HCT116 (cell line): ENCODE data around the gene GNAI3. TPM values are rescaled to one million over a fixed set of nuclear protein-coding genes. Genes with fewer than 3 reads are reported as not detected.

Source experiments
- ATAC-seq: fragments of 200-7000 bp; cut with Tn5 transposase; 2 replicates; pipeline ENCODE4 v1.9.1; 2020; ENCODE audit warnings: mild to moderate bottlenecking, moderate library complexity
- BruUV-seq: library from RNA; stranded (reverse); fragments of 400-500 nt; replicated peaks from 2 replicates; lab custom pipeline; 2021; lab: Mats Ljungman, UMichigan
- CTCF ChIA-PET: fragments of 300-600 bp; sonication (Branson Sonifier 250); formaldehyde crosslinking; loops from one replicate; lab custom pipeline; 2021; ENCODE audit warnings: antibody characterized with exemption; lab: Charles Lee
- POLR2A ChIA-PET: fragments of 300-600, 350-600 bp; sonication (Branson Sonifier 250); formaldehyde crosslinking; loops from one replicate; lab custom pipeline; 2021; ENCODE audit warnings: antibody characterized with exemption; lab: Charles Lee
- RAD21 ChIA-PET, 2 experiments: fragments of 300-600 bp; sonication (Branson Sonifier 250); formaldehyde crosslinking; loops; one replicate each; lab custom pipeline; 2023; ENCODE audit warnings: low total read pairs in 2 of 2; ENCODE audit not compliant: uncharacterized antibody in 2 of 2, unreplicated experiment in 2 of 2, low non-redundant PET in 1 of 2; lab: Charles Lee
- DNase-seq: peaks from one replicate; pipeline ENCODE4 v3.0.0-alpha.2; 2010; ENCODE audit warnings: low read depth, low spot score
- H2AFZ ChIP-seq: fragments of 200-600 bp; shearing (Covaris generic), sonication (generic); 2 replicates; pipeline ENCODE4 v1.6.1; 2017; ENCODE audit warnings: low read depth, mixed run types, mixed read lengths, antibody characterized with exemption, low read length; ENCODE audit not compliant: poor library complexity, severe bottlenecking
- H3K27ac ChIP-seq: 2 replicates; pipeline ENCODE4 v1.5.1; 2012; ENCODE audit warnings: low read depth, low read length
- H3K27me3 ChIP-seq: fragments of 200-600 bp; sonication (generic); 2 replicates; pipeline ENCODE4 v1.6.1; 2016; ENCODE audit warnings: mixed run types, low read length, mixed read lengths; ENCODE audit not compliant: insufficient read depth
- H3K36me3 ChIP-seq, 2 experiments: fragments of 200-500 bp in 1 of 2; fragments of 200-600 bp in 1 of 2; sonication (Bioruptor generic) in 1 of 2; sonication (generic) in 1 of 2; 2 replicates each; pipeline versions ENCODE4 v1.5.1 to v1.6.1; 2014 to 2016; ENCODE audit warnings: low read length in 2 of 2, inconsistent platforms in 1 of 2, mixed read lengths in 1 of 2, mixed run types in 1 of 2; ENCODE audit not compliant: insufficient read depth in 2 of 2, control insufficient read depth in 1 of 2
- H3K4me1 ChIP-seq, 2 experiments: fragments of 200-600 bp in 1 of 2; sonication (generic) in 1 of 2; 2 replicates each; pipeline versions ENCODE4 v1.5.1 to v1.6.1; 2012 to 2017; ENCODE audit warnings: low read length in 2 of 2, inconsistent platforms in 1 of 2, mild to moderate bottlenecking in 1 of 2, mixed read lengths in 1 of 2, mixed run types in 1 of 2, moderate library complexity in 1 of 2; ENCODE audit not compliant: insufficient read depth in 2 of 2, control insufficient read depth in 1 of 2
- H3K4me2 ChIP-seq: fragments of 200-600 bp; sonication (generic); 2 replicates; pipeline ENCODE4 v1.6.1; 2017; ENCODE audit warnings: mixed run types, low read length, mixed read lengths
- H3K4me3 ChIP-seq, 2 experiments: fragments of 200-600 bp in 1 of 2; sonication (generic) in 1 of 2; replicated peaks in 1 of 2; 2 replicates each; pipeline ENCODE4 v1.5.1; 2011 to 2016; ENCODE audit warnings: low read length in 2 of 2, control low read depth in 1 of 2, low read depth in 1 of 2, mild to moderate bottlenecking in 1 of 2, mixed read lengths in 1 of 2, mixed run types in 1 of 2
- H3K79me2 ChIP-seq: fragments of 200-600 bp; sonication (generic); 2 replicates; pipeline ENCODE4 v1.6.1; 2017; ENCODE audit warnings: mild to moderate bottlenecking, mixed run types, low read length, moderate library complexity, mixed read lengths; ENCODE audit not compliant: insufficient read depth
- H3K9ac ChIP-seq: fragments of 200-600 bp; sonication (generic); 2 replicates; pipeline ENCODE4 v1.6.1; 2016; ENCODE audit warnings: low read length, mixed read lengths
- H3K9me2 ChIP-seq: fragments of 200-600 bp; sonication (generic), shearing (Covaris generic); 2 replicates; pipeline ENCODE4 v1.6.1; 2017; ENCODE audit warnings: mixed run types, mild to moderate bottlenecking, moderate library complexity; ENCODE audit not compliant: insufficient read depth
- H3K9me3 ChIP-seq, 2 experiments: fragments of 200-500 bp in 1 of 2; fragments of 200-600 bp in 1 of 2; sonication (Bioruptor generic) in 1 of 2; sonication (generic) in 1 of 2; 2 replicates each; pipeline ENCODE4 v1.6.1; 2014 to 2017; ENCODE audit warnings: low read length in 2 of 2, mixed read lengths in 2 of 2, inconsistent platforms in 1 of 2, low read depth in 1 of 2, mild to moderate bottlenecking in 1 of 2, mixed run types in 1 of 2, moderate library complexity in 1 of 2; ENCODE audit not compliant: control insufficient read depth in 1 of 2, insufficient read depth in 1 of 2
- H4K20me1 ChIP-seq: fragments of 200-600 bp; sonication (generic), shearing (Covaris generic); 2 replicates; pipeline ENCODE4 v1.6.1; 2017; ENCODE audit warnings: mixed run types, mild to moderate bottlenecking, moderate library complexity; ENCODE audit not compliant: insufficient read depth
- CBX3 ChIP-seq: IDR thresholded peaks from 2 replicates; pipeline ENCODE4 v1.6.1; 2012; ENCODE audit warnings: low read depth
- EGR1 ChIP-seq: IDR thresholded peaks from 2 replicates; pipeline ENCODE4 v1.6.1; 2012; ENCODE audit warnings: low read depth
- EZH2 ChIP-seq: fragments of 200-600 bp; sonication (generic); IDR thresholded peaks from 2 replicates; pipeline ENCODE4 v1.6.1; 2017; ENCODE audit warnings: antibody characterized with exemption, mixed run types
- EZH2phosphoT487 ChIP-seq: fragments of 200-600 bp; IDR thresholded peaks from 2 replicates; pipeline ENCODE4 v1.6.1; 2018; ENCODE audit warnings: antibody characterized with exemption, borderline replicate concordance
- FOSL1 ChIP-seq: IDR thresholded peaks from 2 replicates; pipeline ENCODE4 v1.6.1; 2012; ENCODE audit warnings: low read depth
- MAX ChIP-seq: IDR thresholded peaks from 2 replicates; pipeline ENCODE4 v1.6.1; 2012
- POLR2A ChIP-seq: IDR thresholded peaks from 2 replicates; pipeline ENCODE4 v1.7.0; 2011; ENCODE audit warnings: borderline replicate concordance; ENCODE audit not compliant: insufficient read depth, insufficient read length; ENCODE audit errors: extremely low read depth
- POLR2AphosphoS5 ChIP-seq: IDR thresholded peaks from 2 replicates; pipeline ENCODE4 v1.6.1; 2011; ENCODE audit warnings: mild to moderate bottlenecking, low read depth, low read length, moderate library complexity
- RAD21 ChIP-seq: IDR thresholded peaks from 2 replicates; pipeline ENCODE4 v1.6.1; 2012; ENCODE audit warnings: low read depth, mild to moderate bottlenecking
- REST ChIP-seq: IDR thresholded peaks from 2 replicates; pipeline ENCODE4 v1.6.1; 2012; ENCODE audit warnings: low read depth
- SP1 ChIP-seq: IDR thresholded peaks from 2 replicates; pipeline ENCODE4 v1.6.1; 2012; ENCODE audit warnings: low read depth
- SRF ChIP-seq: IDR thresholded peaks from 2 replicates; pipeline ENCODE4 v1.6.1; 2012; ENCODE audit warnings: low read depth
- TCF7L2 ChIP-seq: IDR thresholded peaks from 2 replicates; pipeline ENCODE4 v1.7.0; 2011; ENCODE audit warnings: borderline replicate concordance, inconsistent platforms; ENCODE audit not compliant: insufficient read depth, insufficient read length; ENCODE audit errors: extremely low read depth
- YY1 ChIP-seq: IDR thresholded peaks from 2 replicates; pipeline ENCODE4 v1.6.1; 2011; ENCODE audit warnings: low read length, low read depth, moderate library complexity, mild to moderate bottlenecking; ENCODE audit not compliant: insufficient replicate concordance; ENCODE audit errors: extremely low read depth
- ZFX ChIP-seq: fragments of 450-650 bp; IDR thresholded peaks from 2 replicates; pipeline ENCODE4 v1.6.1; 2017
- ZNF274 ChIP-seq: fragments of 200-500 bp; sonication (Bioruptor generic); IDR thresholded peaks from 2 replicates; pipeline ENCODE4 v1.6.1; 2014; ENCODE audit warnings: mild to moderate bottlenecking, low read depth, low read length, inconsistent platforms
- intact Hi-C: fragments of 100-400 bp; cut with micrococcal nuclease; formaldehyde crosslinking; loops from 2 replicates; pipeline ENCODE4 v1.10.0; 2022
- total RNA-seq: library from RNA; stranded (reverse); gene quantifications from one replicate; pipeline ENCODE4 v1.2.1, GENCODE V29; 2021; ENCODE audit not compliant: unreplicated experiment
- TF ChIP-seq, protein P1 (sequence below), 3 experiments: fragments of 200-600 bp in 1 of 3; sonication (generic) in 1 of 3; IDR thresholded peaks in 2 of 3; conservative IDR thresholded peaks in 1 of 3; 2 replicates each; pipeline ENCODE4 v1.5.1; 2012 to 2017; ENCODE audit warnings: low read depth in 2 of 3, low read length in 2 of 3, antibody characterized with exemption in 1 of 3, borderline replicate concordance in 1 of 3, control low read depth in 1 of 3, mild to moderate bottlenecking in 1 of 3, mixed read lengths in 1 of 3, mixed run types in 1 of 3, moderate library complexity in 1 of 3; ENCODE audit not compliant: insufficient read depth in 1 of 3
- TF ChIP-seq, protein P2 (sequence below): IDR thresholded peaks from 2 replicates; pipeline ENCODE4 v1.6.1; 2012

GNAI3 gene
- total RNA-seq, 1 experiment from 2014 or later = 9.5 TPM

- Histone ChIP-seq H2AFZ (no peak overlapping the region), H4K20me1 (no peaks in the 10 kb centered on the region), H3K4me3 (no peak overlapping the region), H3K9me3 (no peaks in the 10 kb centered on the region), H3K79me2 (no peaks in the 10 kb centered on the region), H3K4me1 (no peaks in the 10 kb centered on the region), H3K27me3 (no peaks in the 10 kb centered on the region), H3K4me2 (no peak overlapping the region), H3K9me2 (no peaks in the 10 kb centered on the region), H3K36me3 (peaks cover 17 to 20% of the 10 kb centered on the region in 2 experiments; a peak in 3 of 4 replicates), H3K27ac (no peak overlapping the region), H3K9ac (no peak overlapping the region)
- ATAC-seq = no peak
- ChIA-PET POLR2A (no interaction called here), RAD21 (no interaction called here), CTCF (no interaction called here)
- no peak for DNase-seq
- TSS peak; percentile 19 for BruUV-seq
- TF ChIP-seq MAX (no peak), RAD21 (no peak), EZH2phosphoT487 (no peak), CBX3 (no peak), EGR1 (no peak), TCF7L2 (no peak), POLR2A (no peak), SRF (no peak), FOSL1 (no peak), SP1 (no peak), REST (no peak), YY1 (no peak), EZH2 (no peak), POLR2AphosphoS5 (no peak), ZNF274 (no peak), ZFX (no peak)
- TF ChIP-seq, protein P1, sequence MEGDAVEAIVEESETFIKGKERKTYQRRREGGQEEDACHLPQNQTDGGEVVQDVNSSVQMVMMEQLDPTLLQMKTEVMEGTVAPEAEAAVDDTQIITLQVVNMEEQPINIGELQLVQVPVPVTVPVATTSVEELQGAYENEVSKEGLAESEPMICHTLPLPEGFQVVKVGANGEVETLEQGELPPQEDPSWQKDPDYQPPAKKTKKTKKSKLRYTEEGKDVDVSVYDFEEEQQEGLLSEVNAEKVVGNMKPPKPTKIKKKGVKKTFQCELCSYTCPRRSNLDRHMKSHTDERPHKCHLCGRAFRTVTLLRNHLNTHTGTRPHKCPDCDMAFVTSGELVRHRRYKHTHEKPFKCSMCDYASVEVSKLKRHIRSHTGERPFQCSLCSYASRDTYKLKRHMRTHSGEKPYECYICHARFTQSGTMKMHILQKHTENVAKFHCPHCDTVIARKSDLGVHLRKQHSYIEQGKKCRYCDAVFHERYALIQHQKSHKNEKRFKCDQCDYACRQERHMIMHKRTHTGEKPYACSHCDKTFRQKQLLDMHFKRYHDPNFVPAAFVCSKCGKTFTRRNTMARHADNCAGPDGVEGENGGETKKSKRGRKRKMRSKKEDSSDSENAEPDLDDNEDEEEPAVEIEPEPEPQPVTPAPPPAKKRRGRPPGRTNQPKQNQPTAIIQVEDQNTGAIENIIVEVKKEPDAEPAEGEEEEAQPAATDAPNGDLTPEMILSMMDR (IDR thresholded peaks at IDR 0.05 in 2 of 3, conservative IDR thresholded peaks at IDR 0.05 in 1 of 3; ENCODE audit: borderline replicate concordance in 1 of 3, insufficient read depth in 1 of 3, low read depth in 2 of 3, low read length in 2 of 3) = no peak
- TF ChIP-seq, protein P2, sequence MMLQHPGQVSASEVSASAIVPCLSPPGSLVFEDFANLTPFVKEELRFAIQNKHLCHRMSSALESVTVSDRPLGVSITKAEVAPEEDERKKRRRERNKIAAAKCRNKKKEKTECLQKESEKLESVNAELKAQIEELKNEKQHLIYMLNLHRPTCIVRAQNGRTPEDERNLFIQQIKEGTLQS = no peak
- intact Hi-C loops = no loop called here
Observed at GRCh38 chr1:109592916-109593315, 44.5 kb downstream of the GNAI3 start.
